Measurements from ENCODE around the gene ZNF268. TPM values are rescaled to one million over a fixed set of nuclear protein-coding genes. Genes with fewer than 3 reads are reported as not detected.

ZNF268 gene
- total RNA-seq, 1 experiment from 2014 or later: 25.3 TPM

DNA sequence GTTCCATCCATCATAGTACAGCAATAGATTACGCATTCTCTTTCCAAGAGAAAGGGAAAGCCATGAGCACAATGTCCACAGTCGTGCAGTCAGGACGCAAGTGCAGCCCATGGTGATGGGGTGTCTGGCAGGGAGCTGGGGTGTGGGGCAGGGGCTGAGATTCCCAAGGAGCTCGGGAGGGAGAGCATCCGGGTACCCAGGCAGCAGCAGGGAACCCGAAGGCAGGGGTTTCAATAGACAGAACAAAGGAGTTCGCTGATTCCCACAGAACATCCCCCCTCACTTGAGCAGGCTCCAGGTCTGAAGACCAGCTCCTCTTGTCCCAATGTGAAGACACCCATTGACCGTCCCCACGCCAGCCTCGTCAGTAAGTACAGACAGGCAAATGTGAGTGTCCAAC is 40.9 kb downstream of the ZNF268 start:
- peaks cover 73% of the 10 kb centered on the region for H3K9me3 Mint-ChIP-seq
- DNase-seq (ENCODE audit: low spot score): no peak
- TF ChIP-seq TP53 (CRISPR knock-in tag; IDR thresholded peaks at IDR 0.05): no peak
- TF ChIP-seq, protein P1, sequence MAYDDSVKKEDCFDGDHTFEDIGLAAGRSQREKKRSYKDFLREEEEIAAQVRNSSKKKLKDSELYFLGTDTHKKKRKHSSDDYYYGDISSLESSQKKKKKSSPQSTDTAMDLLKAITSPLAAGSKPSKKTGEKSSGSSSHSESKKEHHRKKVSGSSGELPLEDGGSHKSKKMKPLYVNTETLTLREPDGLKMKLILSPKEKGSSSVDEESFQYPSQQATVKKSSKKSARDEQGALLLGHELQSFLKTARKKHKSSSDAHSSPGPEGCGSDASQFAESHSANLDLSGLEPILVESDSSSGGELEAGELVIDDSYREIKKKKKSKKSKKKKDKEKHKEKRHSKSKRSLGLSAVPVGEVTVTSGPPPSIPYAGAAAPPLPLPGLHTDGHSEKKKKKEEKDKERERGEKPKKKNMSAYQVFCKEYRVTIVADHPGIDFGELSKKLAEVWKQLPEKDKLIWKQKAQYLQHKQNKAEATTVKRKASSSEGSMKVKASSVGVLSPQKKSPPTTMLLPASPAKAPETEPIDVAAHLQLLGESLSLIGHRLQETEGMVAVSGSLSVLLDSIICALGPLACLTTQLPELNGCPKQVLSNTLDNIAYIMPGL (CRISPR knock-in tag; IDR thresholded peaks at IDR 0.05): no peak
- TF ChIP-seq GTF2I (CRISPR knock-in tag; conservative IDR thresholded peaks at IDR 0.05): no peak
- TF ChIP-seq, protein P2, sequence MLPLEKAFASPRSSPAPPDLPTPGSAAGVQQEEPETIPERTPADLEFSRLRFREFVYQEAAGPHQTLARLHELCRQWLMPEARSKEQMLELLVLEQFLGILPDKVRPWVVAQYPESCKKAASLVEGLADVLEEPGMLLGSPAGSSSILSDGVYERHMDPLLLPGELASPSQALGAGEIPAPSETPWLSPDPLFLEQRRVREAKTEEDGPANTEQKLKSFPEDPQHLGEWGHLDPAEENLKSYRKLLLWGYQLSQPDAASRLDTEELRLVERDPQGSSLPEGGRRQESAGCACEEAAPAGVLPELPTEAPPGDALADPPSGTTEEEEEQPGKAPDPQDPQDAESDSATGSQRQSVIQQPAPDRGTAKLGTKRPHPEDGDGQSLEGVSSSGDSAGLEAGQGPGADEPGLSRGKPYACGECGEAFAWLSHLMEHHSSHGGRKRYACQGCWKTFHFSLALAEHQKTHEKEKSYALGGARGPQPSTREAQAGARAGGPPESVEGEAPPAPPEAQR (CRISPR knock-in tag; IDR thresholded peaks at IDR 0.05): no peak
- no peak for TF ChIP-seq ZNF532 (CRISPR knock-in tag; IDR thresholded peaks at IDR 0.05; ENCODE audit: borderline replicate concordance)
- TF ChIP-seq PREB (CRISPR knock-in tag; IDR thresholded peaks at IDR 0.05; ENCODE audit: borderline replicate concordance): no peak
- TF ChIP-seq NR2C2 (CRISPR knock-in tag; IDR thresholded peaks at IDR 0.05): no peak
- no peak for TF ChIP-seq NFATC4 (CRISPR knock-in tag; IDR thresholded peaks at IDR 0.05)
- TF ChIP-seq, protein P3, sequence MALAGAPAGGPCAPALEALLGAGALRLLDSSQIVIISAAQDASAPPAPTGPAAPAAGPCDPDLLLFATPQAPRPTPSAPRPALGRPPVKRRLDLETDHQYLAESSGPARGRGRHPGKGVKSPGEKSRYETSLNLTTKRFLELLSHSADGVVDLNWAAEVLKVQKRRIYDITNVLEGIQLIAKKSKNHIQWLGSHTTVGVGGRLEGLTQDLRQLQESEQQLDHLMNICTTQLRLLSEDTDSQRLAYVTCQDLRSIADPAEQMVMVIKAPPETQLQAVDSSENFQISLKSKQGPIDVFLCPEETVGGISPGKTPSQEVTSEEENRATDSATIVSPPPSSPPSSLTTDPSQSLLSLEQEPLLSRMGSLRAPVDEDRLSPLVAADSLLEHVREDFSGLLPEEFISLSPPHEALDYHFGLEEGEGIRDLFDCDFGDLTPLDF (CRISPR knock-in tag; IDR thresholded peaks at IDR 0.05): no peak

DNA sequence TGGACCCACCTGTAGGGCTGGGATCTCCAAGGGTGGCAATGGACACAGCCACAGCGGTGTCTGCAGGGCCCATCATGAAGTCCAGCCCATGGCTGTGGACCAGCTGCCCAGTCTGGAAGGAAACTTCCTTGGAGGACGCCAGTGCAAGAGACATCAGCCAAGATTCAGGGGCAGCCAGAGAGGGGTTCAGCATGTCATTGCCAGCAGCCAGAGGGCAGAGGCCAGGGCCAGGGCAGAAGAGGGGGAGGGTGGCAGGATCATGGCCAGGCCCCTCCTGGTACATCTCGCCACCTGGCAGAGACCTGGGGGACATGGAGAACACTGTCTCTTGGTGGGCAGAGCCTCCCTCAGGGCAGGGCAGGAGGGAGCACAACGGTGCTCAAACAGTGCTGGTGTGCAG is 44.2 kb downstream of the ZNF268 start:
- H3K4me1 Mint-ChIP-seq: no peaks in the 10 kb centered on the region
- H3K27me3 Mint-ChIP-seq (ENCODE audit: low read depth): peaks cover 19% of the 10 kb centered on the region
- no peak for TF ChIP-seq ZNF512 (CRISPR knock-in tag; IDR thresholded peaks at IDR 0.05; ENCODE audit: borderline replicate concordance)
- no peak for TF ChIP-seq OVOL2 (CRISPR knock-in tag; IDR thresholded peaks at IDR 0.05; ENCODE audit: borderline replicate concordance)
- TF ChIP-seq, protein P3 (CRISPR knock-in tag; IDR thresholded peaks at IDR 0.05): no peak
- no peak for TF ChIP-seq NR1H2 (CRISPR knock-in tag; IDR thresholded peaks at IDR 0.05)
- TF ChIP-seq NR3C1 (CRISPR knock-in tag; conservative IDR thresholded peaks at IDR 0.05; ENCODE audit: low read depth): no peak
- no peak for TF ChIP-seq ARID4B (CRISPR knock-in tag; IDR thresholded peaks at IDR 0.05; ENCODE audit: borderline replicate concordance)
- no peak for TF ChIP-seq GRHL2 (CRISPR knock-in tag; IDR thresholded peaks at IDR 0.05; ENCODE audit: insufficient replicate concordance, severe bottlenecking)
- H3K9me3 Mint-ChIP-seq: peaks cover 71% of the 10 kb centered on the region
- H3K36me3 Mint-ChIP-seq: peaks cover 62% of the 10 kb centered on the region
- ATAC-seq: no peak
- no peak overlapping the region for H3K27ac Mint-ChIP-seq
- ChIA-PET POLR2A (no interaction called here), CTCF (no interaction called here)
- no peak for DNase-seq (ENCODE audit: low spot score)
- no peak overlapping the region for H3K4me3 Mint-ChIP-seq

More for the DNA sequence above, 40.9 kb downstream of the ZNF268 start:
- peaks cover 63% of the 10 kb centered on the region for H3K36me3 Mint-ChIP-seq
- ChIA-PET POLR2A (no interaction called here), CTCF (no interaction called here)
- ATAC-seq: no peak
- no peak overlapping the region for H3K27ac Mint-ChIP-seq
- no peak overlapping the region for H3K4me3 Mint-ChIP-seq
- H3K4me1 Mint-ChIP-seq: no peaks in the 10 kb centered on the region
- peaks cover 24% of the 10 kb centered on the region for H3K27me3 Mint-ChIP-seq (ENCODE audit: low read depth)
